ENCODE measurements around the gene MYCBP2.

MYCBP2 gene

DNA sequence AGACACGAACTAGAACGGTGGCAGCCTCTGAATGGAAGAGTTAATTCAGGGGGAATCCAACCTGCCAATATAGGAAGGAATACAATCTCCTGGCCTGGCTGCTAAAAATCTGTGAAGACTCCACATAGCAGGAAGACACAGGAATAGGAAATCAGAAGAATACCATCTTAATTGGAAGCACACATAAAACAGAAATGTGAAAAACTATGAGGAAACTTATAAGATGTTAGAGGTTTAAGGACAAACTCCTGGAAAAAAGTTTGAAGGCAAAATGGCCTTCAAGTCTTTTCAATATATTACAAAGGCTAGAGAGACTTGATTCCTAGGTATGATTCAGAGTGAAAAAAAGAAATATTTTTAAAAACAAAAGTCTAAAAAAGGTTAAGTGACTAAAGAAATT lies 221.8 kb downstream of the MYCBP2 start:
- no peak for DNase-seq
- H3K27me3 ChIP-seq (replicated peaks in 2 of 5; ENCODE audit: control insufficient read depth in 4 of 5, insufficient read depth in 5 of 5, low read length in 4 of 5), result no peaks in the 10 kb centered on the region
- POLR2A ChIA-PET, result no interaction called here
- WGBS (ENCODE audit: insufficient coverage), result 89% methylated on average over 2 of the region's 2 CpGs
- no peak overlapping the region for H3K27ac ChIP-seq (ENCODE audit: insufficient read depth in 1 of 2, low read depth in 1 of 2, low read length in 2 of 2, poor library complexity in 1 of 2, severe bottlenecking in 2 of 2)
- H3K36me3 ChIP-seq (ENCODE audit: control insufficient read depth in 4 of 4, insufficient read depth in 4 of 4, low read length in 3 of 4), result peaks cover 4 to 25% (median 17%) of the 10 kb centered on the region in 4 experiments
- CTCF ChIA-PET, result interaction anchor here (1.0 kb wide), 1 partner anchor 19 kb away, joined by 3 read pairs; no protein-coding TSS in a partner anchor
- peaks cover 0 to 9% (median 0%) of the 10 kb centered on the region in 5 experiments for H3K9me3 ChIP-seq (ENCODE audit: control extremely low read depth in 1 of 5, control insufficient read depth in 4 of 5, insufficient read depth in 2 of 5, low read depth in 1 of 5, low read length in 4 of 5)
- H3K4me3 ChIP-seq (ENCODE audit: control insufficient read depth in 1 of 7, extremely low read depth in 1 of 7, insufficient read depth in 4 of 7, low read depth in 2 of 7, low read length in 6 of 7), result no peak overlapping the region
- no peaks in the 10 kb centered on the region for H3K4me1 ChIP-seq (ENCODE audit: control extremely low read depth in 1 of 4, control insufficient read depth in 4 of 4, insufficient read depth in 4 of 4, low read length in 3 of 4)

DNA sequence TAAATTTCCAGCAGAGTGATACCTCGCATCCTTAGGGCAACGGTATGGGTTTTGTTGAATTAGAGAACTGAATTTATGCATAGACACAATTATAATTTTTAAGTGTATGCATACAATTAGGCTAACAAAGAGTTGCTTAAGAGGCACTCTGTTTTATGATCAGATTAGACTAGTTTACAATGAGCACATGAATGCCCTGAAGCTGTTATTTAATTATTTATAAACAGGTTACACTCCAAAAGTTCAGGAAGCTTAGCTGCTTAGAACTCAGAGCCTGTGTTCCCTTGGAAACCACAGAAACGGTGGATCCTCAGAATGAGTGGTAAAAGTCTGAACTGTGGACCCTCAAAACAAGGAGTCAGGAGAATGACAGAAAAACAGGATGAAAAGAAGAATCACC lies 227.5 kb downstream of the MYCBP2 start:
- H3K27me3 ChIP-seq (replicated peaks in 2 of 5; ENCODE audit: control insufficient read depth in 4 of 5, insufficient read depth in 5 of 5, low read length in 4 of 5), result no peaks in the 10 kb centered on the region
- ChIA-PET CTCF (no interaction called here), POLR2A (no interaction called here)
- WGBS (ENCODE audit: insufficient coverage), result 91% methylated on average over 1 of the region's 3 CpGs
- peaks cover 2 to 3% (median 2%) of the 10 kb centered on the region in 5 experiments for H3K9me3 ChIP-seq (ENCODE audit: control extremely low read depth in 1 of 5, control insufficient read depth in 4 of 5, insufficient read depth in 2 of 5, low read depth in 1 of 5, low read length in 4 of 5)
- DNase-seq, result no peak
- H3K4me3 ChIP-seq (ENCODE audit: control insufficient read depth in 1 of 7, extremely low read depth in 1 of 7, insufficient read depth in 4 of 7, low read depth in 2 of 7, low read length in 6 of 7), result no peak overlapping the region
- no peak overlapping the region for H3K27ac ChIP-seq (ENCODE audit: insufficient read depth in 1 of 2, low read depth in 1 of 2, low read length in 2 of 2, poor library complexity in 1 of 2, severe bottlenecking in 2 of 2)
- H3K4me1 ChIP-seq (ENCODE audit: control extremely low read depth in 1 of 4, control insufficient read depth in 4 of 4, insufficient read depth in 4 of 4, low read length in 3 of 4), result no peaks in the 10 kb centered on the region
- H3K36me3 ChIP-seq (ENCODE audit: control insufficient read depth in 4 of 4, insufficient read depth in 4 of 4, low read length in 3 of 4), result peaks cover 28 to 50% (median 36%) of the 10 kb centered on the region in 4 experiments

DNA sequence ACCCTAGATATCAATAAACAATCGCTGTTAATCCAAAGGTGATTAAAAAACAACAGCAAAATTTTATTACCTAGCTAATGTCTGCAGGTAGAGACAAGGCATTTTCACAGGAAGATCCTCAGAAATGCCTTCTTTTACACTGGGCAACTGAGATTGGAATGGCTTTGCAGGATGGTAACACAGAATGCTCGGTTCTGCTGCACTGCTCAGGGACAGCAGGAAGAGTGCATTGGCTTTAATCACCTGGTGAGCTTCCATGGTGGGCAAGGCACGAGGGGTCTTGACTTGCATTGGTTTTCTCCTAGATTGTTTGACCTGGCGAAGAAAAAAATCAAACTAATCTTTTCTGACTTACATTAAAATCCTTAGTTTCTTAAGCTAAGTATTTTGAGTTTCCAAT lies 231.6 kb downstream of the MYCBP2 start:
- peaks cover 36 to 75% (median 48%) of the 10 kb centered on the region in 4 experiments for H3K36me3 ChIP-seq (ENCODE audit: control insufficient read depth in 4 of 4, insufficient read depth in 4 of 4, low read length in 3 of 4)

DNA sequence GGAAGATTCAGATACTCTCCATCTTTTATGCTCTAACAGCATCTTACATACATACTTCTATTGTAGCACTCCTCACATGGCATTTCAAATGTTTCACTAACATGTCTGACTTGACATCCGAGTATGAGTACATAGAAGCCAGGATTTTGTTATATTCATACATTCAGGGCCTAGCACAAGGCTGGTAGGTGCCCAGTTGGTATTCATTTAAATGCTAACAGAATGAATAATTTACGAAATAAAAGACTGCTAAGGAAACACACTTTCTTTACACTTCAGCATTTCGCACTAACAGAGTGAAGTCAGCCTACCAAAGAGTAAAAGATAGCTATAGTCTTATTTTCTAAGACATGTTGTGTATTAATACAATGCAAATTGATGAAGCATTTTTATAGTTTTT lies 232.1 kb downstream of the MYCBP2 start:
- CTCF ChIA-PET, result interaction anchor here (1.0 kb wide), 1 partner anchor 25 kb away, joined by 3 read pairs; no protein-coding TSS in a partner anchor
- DNase-seq, result no peak
- WGBS (ENCODE audit: insufficient coverage), result no CpG with 5 or more reads among the region's 3 CpGs
- Histone ChIP-seq H3K4me1 (ENCODE audit: control extremely low read depth in 1 of 4, control insufficient read depth in 4 of 4, insufficient read depth in 4 of 4, low read length in 3 of 4) (no peaks in the 10 kb centered on the region), H3K27me3 (replicated peaks in 2 of 5; ENCODE audit: control insufficient read depth in 4 of 5, insufficient read depth in 5 of 5, low read length in 4 of 5) (no peaks in the 10 kb centered on the region), H3K27ac (ENCODE audit: insufficient read depth in 1 of 2, low read depth in 1 of 2, low read length in 2 of 2, poor library complexity in 1 of 2, severe bottlenecking in 2 of 2) (no peak overlapping the region), H3K36me3 (ENCODE audit: control insufficient read depth in 4 of 4, insufficient read depth in 4 of 4, low read length in 3 of 4) (peaks cover 34 to 76% (median 48%) of the 10 kb centered on the region in 4 experiments), H3K4me3 (ENCODE audit: control insufficient read depth in 1 of 7, extremely low read depth in 1 of 7, insufficient read depth in 4 of 7, low read depth in 2 of 7, low read length in 6 of 7) (no peak overlapping the region), H3K9me3 (ENCODE audit: control extremely low read depth in 1 of 5, control insufficient read depth in 4 of 5, insufficient read depth in 2 of 5, low read depth in 1 of 5, low read length in 4 of 5) (peaks cover 2 to 3% (median 2%) of the 10 kb centered on the region in 5 experiments)
- POLR2A ChIA-PET, result no interaction called here

More for the DNA sequence above, 231.6 kb downstream of the MYCBP2 start:
- H3K9me3 ChIP-seq (ENCODE audit: control extremely low read depth in 1 of 5, control insufficient read depth in 4 of 5, insufficient read depth in 2 of 5, low read depth in 1 of 5, low read length in 4 of 5), result peaks cover 2 to 3% (median 2%) of the 10 kb centered on the region in 5 experiments
- CTCF ChIA-PET, result interaction anchor here (1.0 kb wide), 1 partner anchor 24 kb away, joined by 3 read pairs; no protein-coding TSS in a partner anchor
- H3K4me3 ChIP-seq (ENCODE audit: control insufficient read depth in 1 of 7, extremely low read depth in 1 of 7, insufficient read depth in 4 of 7, low read depth in 2 of 7, low read length in 6 of 7), result no peak overlapping the region
- no peaks in the 10 kb centered on the region for H3K4me1 ChIP-seq (ENCODE audit: control extremely low read depth in 1 of 4, control insufficient read depth in 4 of 4, insufficient read depth in 4 of 4, low read length in 3 of 4)
- 100% methylated on average over 1 of the region's 4 CpGs for WGBS (ENCODE audit: insufficient coverage)
- no peaks in the 10 kb centered on the region for H3K27me3 ChIP-seq (replicated peaks in 2 of 5; ENCODE audit: control insufficient read depth in 4 of 5, insufficient read depth in 5 of 5, low read length in 4 of 5)
- no peak for DNase-seq
- POLR2A ChIA-PET, result no interaction called here
- H3K27ac ChIP-seq (ENCODE audit: insufficient read depth in 1 of 2, low read depth in 1 of 2, low read length in 2 of 2, poor library complexity in 1 of 2, severe bottlenecking in 2 of 2), result no peak overlapping the region

DNA sequence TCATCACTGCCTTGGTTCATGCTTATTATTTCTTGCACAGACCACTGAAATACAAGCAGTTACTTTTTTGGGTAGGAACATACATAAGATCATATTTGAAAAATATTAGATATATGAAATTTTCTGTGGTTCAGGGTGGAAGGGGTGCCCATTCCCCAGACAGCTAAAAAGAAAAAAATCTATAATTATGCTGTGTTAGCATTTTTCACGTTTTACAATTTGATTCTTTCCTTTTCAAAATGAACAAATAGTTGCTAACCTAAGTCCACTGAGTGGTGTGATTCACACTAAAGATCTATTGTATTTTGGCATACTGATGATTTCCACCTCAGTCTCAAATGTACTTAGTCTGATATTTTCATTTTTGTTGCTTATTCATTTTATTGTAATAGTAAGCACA lies 233.2 kb downstream of the MYCBP2 start:
- H3K27me3 ChIP-seq (replicated peaks in 2 of 5; ENCODE audit: control insufficient read depth in 4 of 5, insufficient read depth in 5 of 5, low read length in 4 of 5), result no peaks in the 10 kb centered on the region
- no peak overlapping the region for H3K4me3 ChIP-seq (ENCODE audit: control insufficient read depth in 1 of 7, extremely low read depth in 1 of 7, insufficient read depth in 4 of 7, low read depth in 2 of 7, low read length in 6 of 7)
- no peak overlapping the region for H3K27ac ChIP-seq (ENCODE audit: insufficient read depth in 1 of 2, low read depth in 1 of 2, low read length in 2 of 2, poor library complexity in 1 of 2, severe bottlenecking in 2 of 2)
- no peak for DNase-seq
- CTCF ChIA-PET, result no interaction called here
- H3K4me1 ChIP-seq (ENCODE audit: control extremely low read depth in 1 of 4, control insufficient read depth in 4 of 4, insufficient read depth in 4 of 4, low read length in 3 of 4), result no peaks in the 10 kb centered on the region
- POLR2A ChIA-PET, result no interaction called here
- H3K36me3 ChIP-seq (ENCODE audit: control insufficient read depth in 4 of 4, insufficient read depth in 4 of 4, low read length in 3 of 4), result peaks cover 33 to 81% (median 49%) of the 10 kb centered on the region in 4 experiments
- no CpG with 5 or more reads among the region's 1 CpG for WGBS (ENCODE audit: insufficient coverage)
- peaks cover 2 to 3% (median 2%) of the 10 kb centered on the region in 5 experiments for H3K9me3 ChIP-seq (ENCODE audit: control extremely low read depth in 1 of 5, control insufficient read depth in 4 of 5, insufficient read depth in 2 of 5, low read depth in 1 of 5, low read length in 4 of 5)

DNA sequence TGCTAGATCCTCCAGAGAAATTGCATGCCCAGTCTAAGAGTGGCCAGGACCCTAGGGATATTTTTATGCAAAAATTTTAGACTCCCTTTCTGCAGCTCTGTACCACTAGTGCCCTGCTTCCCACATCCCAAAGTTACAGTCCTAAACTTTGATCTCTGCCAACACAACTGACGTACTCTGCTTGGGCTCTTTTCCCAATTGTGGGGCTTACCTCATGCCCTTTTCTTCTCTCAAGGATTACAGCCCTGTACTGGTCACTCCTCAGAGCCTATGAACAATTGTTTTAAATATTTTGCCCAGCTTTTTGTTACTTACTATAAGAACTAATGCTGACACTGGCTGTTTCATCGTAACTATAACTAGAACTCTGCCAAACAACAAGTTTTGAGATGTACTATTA lies 242.1 kb downstream of the MYCBP2 start:
- H3K4me3 ChIP-seq (ENCODE audit: control insufficient read depth in 1 of 7, extremely low read depth in 1 of 7, insufficient read depth in 4 of 7, low read depth in 2 of 7, low read length in 6 of 7), result no peak overlapping the region
- H3K4me1 ChIP-seq (ENCODE audit: control extremely low read depth in 1 of 4, control insufficient read depth in 4 of 4, insufficient read depth in 4 of 4, low read length in 3 of 4), result no peaks in the 10 kb centered on the region
- H3K9me3 ChIP-seq (ENCODE audit: control extremely low read depth in 1 of 5, control insufficient read depth in 4 of 5, insufficient read depth in 2 of 5, low read depth in 1 of 5, low read length in 4 of 5), result peaks cover 0 to 7% (median 4%) of the 10 kb centered on the region in 5 experiments
- WGBS (ENCODE audit: insufficient coverage), result 89% methylated on average over 1 of the region's 2 CpGs
- ChIA-PET CTCF (no interaction called here), POLR2A (no interaction called here)
- H3K27me3 ChIP-seq (replicated peaks in 2 of 5; ENCODE audit: control insufficient read depth in 4 of 5, insufficient read depth in 5 of 5, low read length in 4 of 5), result no peaks in the 10 kb centered on the region
- H3K27ac ChIP-seq (ENCODE audit: insufficient read depth in 1 of 2, low read depth in 1 of 2, low read length in 2 of 2, poor library complexity in 1 of 2, severe bottlenecking in 2 of 2), result no peak overlapping the region
- DNase-seq, result no peak
- H3K36me3 ChIP-seq (ENCODE audit: control insufficient read depth in 4 of 4, insufficient read depth in 4 of 4, low read length in 3 of 4), result peaks cover 42 to 94% (median 59%) of the 10 kb centered on the region in 4 experiments

DNA sequence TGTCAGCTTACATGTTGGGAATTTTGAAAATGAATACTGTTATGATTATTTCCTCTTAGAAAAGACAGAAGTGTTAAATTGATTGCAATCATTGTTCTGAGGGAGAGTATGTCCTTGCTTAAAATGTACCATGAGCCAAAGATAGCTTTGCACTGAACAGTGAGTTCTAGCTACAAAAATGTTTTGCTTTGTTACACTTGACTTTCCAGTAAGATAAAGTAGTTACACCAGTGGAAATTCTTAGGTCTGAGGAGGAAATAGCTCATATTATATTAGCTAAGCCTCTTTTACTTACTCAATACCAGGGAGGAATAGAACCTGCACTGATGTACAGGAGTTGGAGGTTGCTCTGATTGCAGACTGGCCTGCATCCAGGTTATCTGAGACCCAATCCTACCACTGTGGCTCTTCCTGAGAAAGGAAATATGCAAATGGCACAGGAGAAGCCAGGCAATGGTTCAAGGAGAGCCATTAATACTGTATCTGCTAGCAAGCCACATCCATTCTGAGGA lies 246.9 kb downstream of the MYCBP2 start:
- H3K4me3 ChIP-seq (ENCODE audit: control insufficient read depth in 1 of 7, extremely low read depth in 1 of 7, insufficient read depth in 4 of 7, low read depth in 2 of 7, low read length in 6 of 7), result no peak overlapping the region
- ChIA-PET POLR2A (no interaction called here), CTCF (interaction anchor here (0.8 kb wide), 1 partner anchor 10 kb away, joined by 3 read pairs; no protein-coding TSS in a partner anchor)

More for the DNA sequence above, 246.9 kb downstream of the MYCBP2 start:
- H3K27me3 ChIP-seq (replicated peaks in 2 of 5; ENCODE audit: control insufficient read depth in 4 of 5, insufficient read depth in 5 of 5, low read length in 4 of 5), result no peaks in the 10 kb centered on the region
- no peaks in the 10 kb centered on the region for H3K9me3 ChIP-seq (ENCODE audit: control extremely low read depth in 1 of 5, control insufficient read depth in 4 of 5, insufficient read depth in 2 of 5, low read depth in 1 of 5, low read length in 4 of 5)
- no peak overlapping the region for H3K27ac ChIP-seq (ENCODE audit: insufficient read depth in 1 of 2, low read depth in 1 of 2, low read length in 2 of 2, poor library complexity in 1 of 2, severe bottlenecking in 2 of 2)
- H3K4me1 ChIP-seq (ENCODE audit: control extremely low read depth in 1 of 4, control insufficient read depth in 4 of 4, insufficient read depth in 4 of 4, low read length in 3 of 4), result no peaks in the 10 kb centered on the region
- no peak for DNase-seq
- peaks cover 51 to 91% (median 68%) of the 10 kb centered on the region in 4 experiments for H3K36me3 ChIP-seq (ENCODE audit: control insufficient read depth in 4 of 4, insufficient read depth in 4 of 4, low read length in 3 of 4)

Measured in common myeloid progenitor, CD34-positive (primary cell).